ENCODE data around the gene LPA.

LPA gene

DNA sequence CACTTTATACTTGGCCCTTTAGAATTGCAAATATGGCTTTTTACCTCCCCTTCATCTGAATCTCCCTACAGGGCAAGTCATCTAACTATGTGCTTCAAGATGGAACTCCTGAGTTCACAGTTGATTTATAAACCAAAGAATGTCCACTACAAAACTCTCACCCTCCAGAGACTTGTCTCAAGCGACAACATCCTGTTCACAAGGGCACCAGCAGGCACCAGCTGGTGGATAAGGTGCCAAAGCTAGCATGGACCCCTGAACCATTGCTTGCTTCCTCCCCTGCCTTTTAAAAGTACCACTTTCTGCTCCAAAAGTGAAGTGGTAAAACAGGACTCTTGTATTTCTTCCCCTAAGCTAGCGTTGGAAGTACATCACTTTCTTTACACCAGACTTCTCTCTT lies 154.5 kb downstream of the LPA start:
- no peak for DNase-seq

DNA sequence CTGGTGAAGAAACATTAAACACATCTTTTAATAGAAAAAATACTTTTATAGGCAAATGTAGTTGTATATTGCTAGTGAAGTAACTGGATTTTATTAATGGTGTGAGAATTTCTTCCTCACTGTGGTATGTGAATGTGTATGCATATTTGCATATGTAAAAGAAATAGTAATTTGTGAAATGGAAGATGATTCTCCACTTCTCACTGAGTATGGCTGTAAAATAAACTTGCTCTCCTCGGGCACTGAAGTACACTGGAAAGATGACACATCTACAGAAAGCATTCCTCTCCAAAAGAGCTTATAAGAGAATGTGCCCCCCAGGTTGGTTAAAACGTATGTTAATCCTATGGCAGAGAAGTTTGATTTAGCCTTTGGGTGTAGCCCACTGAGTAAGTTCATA lies 155.5 kb downstream of the LPA start:
- no peak for DNase-seq

DNA sequence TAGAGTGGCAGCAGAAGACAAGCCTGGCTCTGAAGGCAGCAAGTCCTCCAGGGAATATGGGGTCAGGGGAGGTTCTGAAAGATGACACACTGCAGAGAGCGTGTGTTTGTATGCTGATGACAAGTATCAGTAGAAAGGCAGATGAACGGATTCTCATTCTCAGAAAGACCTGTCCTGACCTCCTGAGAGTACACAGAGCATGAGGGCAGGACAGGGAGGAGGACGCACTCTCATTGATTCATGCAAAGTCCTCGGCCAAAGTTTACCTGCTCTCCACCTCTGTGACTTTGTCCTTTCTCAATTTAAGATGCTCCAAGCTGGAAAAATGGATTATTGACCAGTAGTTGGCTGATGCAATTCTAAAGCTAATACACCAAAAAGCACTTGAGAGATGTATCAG lies 156.7 kb downstream of the LPA start:
- no peak for DNase-seq

DNA sequence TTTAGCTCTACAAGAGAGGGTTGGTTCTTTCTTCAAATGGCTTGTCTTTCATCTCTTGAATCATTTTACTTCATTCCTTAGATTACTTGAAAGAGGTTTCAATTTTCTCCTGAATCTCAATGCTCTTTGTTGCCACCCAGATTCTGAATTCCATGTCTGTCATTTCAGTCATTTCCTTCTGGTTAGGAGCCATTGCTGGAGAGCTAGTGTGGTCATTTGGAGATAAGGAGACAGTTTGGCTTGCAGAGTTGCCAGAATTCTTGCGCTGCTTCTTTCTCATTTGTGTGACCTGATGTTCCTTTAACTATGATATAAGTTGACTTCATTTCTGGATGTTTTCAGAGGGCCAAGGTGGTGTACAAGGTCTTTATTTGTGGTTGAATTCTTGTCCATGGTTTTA lies 158.1 kb downstream of the LPA start:
- no peak for DNase-seq

DNA sequence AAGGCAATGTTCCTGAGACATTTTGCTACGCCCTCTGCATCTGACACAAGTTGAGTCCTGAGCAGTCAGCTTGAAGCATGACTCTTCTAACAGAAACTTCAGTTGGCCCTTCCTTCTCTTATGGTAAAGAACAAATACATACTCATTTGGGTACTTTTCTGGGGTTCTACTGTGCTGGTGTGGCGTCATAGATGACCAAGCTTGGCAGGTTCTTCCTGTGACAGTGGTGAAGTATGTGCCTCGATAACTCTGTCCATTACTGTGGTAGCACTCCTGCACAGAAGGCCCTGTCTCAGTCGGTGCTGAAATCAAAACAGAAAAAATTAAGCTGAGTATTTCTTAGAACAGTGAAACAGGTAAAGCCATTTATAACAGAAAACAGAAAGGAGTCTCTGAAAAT lies 163.4 kb downstream of the LPA start:
- no peak for DNase-seq

DNA sequence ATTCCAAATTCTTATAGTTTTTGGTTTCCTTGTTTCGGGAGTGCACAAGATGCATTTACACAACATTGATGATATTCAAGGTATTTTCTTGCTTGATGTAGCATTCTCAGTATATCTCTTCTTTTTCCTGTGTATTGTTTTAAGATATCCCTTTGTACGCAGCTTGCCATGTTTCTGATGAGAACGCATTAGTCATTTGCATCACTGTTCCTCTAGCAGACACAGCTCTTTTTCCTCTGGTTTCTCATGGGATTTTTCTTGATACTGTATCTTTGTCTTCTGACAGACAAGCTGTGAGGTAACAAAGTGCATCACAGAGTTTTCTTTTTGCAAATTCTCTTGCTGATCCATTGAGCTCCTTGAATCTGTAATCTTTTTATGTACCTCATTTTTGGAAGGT lies 169.5 kb downstream of the LPA start:
- DNase-seq = no peak

DNA sequence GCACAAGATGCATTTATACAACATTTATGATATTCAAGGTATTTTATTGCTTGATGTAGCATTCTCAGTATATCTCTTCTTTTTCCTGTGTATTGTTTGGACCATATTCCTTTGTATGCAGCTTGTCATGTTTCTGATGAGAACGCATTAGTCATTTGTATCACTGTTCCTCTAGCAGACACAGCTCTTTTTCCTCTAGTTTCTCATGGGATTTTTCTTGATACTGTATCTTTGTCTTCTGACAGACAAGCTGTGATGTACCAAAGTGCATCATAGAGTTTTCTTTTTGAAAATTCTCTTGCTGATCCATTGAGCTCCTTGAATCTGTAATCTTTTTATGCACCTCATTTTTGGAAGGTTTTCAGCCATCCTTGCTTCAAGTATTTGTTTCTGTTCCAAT lies 175.0 kb downstream of the LPA start:
- DNase-seq = no peak

DNA sequence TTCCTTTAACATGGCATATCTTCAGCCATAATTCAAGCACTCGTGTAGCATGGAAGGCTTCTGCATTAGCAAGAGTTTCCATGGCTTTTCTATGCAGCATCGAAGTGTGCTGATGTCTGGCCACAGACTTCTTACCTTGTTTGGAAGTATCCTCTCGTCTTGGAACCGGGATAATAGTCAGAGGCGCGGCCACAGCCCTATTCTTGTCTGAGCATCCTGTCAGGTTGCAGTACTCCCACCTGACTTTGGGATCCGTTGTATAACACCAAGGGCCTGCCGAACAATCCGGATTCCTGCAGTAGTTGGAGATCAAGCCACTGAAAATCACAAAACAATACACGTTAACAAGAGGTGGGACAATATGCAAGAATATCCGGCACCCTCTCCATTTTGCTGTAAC lies 177.0 kb downstream of the LPA start:
- DNase-seq = no peak

Measured in NCI-H1417 (cell line).